Large intestine (tissue), 3 donors: Measurements from ENCODE around the gene ZNF710. TPM values are rescaled to one million over a fixed set of nuclear protein-coding genes. Genes with fewer than 3 reads are reported as not detected.

Source experiments
- DNase-seq, 2 donors: peaks; one replicate each; pipeline versions ENCODE4 v3.0.0 to v3.0.0-alpha.2; 2013
- H3K27ac ChIP-seq: one replicate; pipeline ENCODE4 v1.5.1; 2013; ENCODE audit warnings: low read length
- H3K27me3 ChIP-seq: 2 replicates; pipeline ENCODE4 v1.6.1; 2013; ENCODE audit warnings: low read length; ENCODE audit not compliant: control insufficient read depth, insufficient read depth
- H3K36me3 ChIP-seq: 2 replicates; pipeline ENCODE4 v1.6.1; 2013; ENCODE audit warnings: low read length; ENCODE audit not compliant: control insufficient read depth, insufficient read depth
- H3K4me1 ChIP-seq: one replicate; pipeline ENCODE4 v1.6.1; 2013; ENCODE audit warnings: low read length; ENCODE audit not compliant: control insufficient read depth, insufficient read depth
- H3K4me3 ChIP-seq: one replicate; pipeline ENCODE4 v1.5.1; 2013; ENCODE audit warnings: low read length
- H3K9me3 ChIP-seq: one replicate; pipeline ENCODE4 v1.6.1; 2013; ENCODE audit warnings: mild to moderate bottlenecking, low read depth, low read length, moderate library complexity; ENCODE audit not compliant: control insufficient read depth
- WGBS: methylation state at CpG from one replicate; pipeline ENCODE4 v1.1.5; 2013; ENCODE audit warnings: low lambda C conversion rate; ENCODE audit not compliant: insufficient coverage; 5-methylcytosine and 5-hydroxymethylcytosine counted together
- polyA plus RNA-seq: library from polyadenylated mRNA; unstranded; fragments of 120-200 nt; gene quantifications from one replicate; pipeline ENCODE4 v1.2.1, GENCODE V29; 2013

Gene ZNF710
- polyA plus RNA-seq, 1 donor, result 22.6 TPM

- no peaks in the 10 kb centered on the region for H3K4me1 ChIP-seq
- no peaks in the 10 kb centered on the region for H3K9me3 ChIP-seq
- H3K4me3 ChIP-seq, result no peak overlapping the region
- H3K27me3 ChIP-seq, result no peaks in the 10 kb centered on the region
- DNase-seq, result no peak
- H3K27ac ChIP-seq, result no peak overlapping the region
- 75% methylated on average over 2 of the region's 4 CpGs for whole genome bisulfite sequencing
- no peaks in the 10 kb centered on the region for H3K36me3 ChIP-seq
Measured at GRCh38 chr15:89991312-89991711, 9.8 kb upstream of the ZNF710 start.

GRCh38 chr15:89993349-89993748 is 7.8 kb upstream of the ZNF710 start:
- DNase-seq, result no peak
- Histone ChIP-seq H3K27ac (no peak overlapping the region), H3K27me3 (no peaks in the 10 kb centered on the region), H3K9me3 (no peaks in the 10 kb centered on the region), H3K4me1 (peaks cover 6% of the 10 kb centered on the region), H3K4me3 (no peak overlapping the region), H3K36me3 (no peaks in the 10 kb centered on the region)
- no CpG with 5 or more reads among the region's 1 CpG for WGBS

- H3K4me1 ChIP-seq, result peaks cover 23% of the 10 kb centered on the region
- no peaks in the 10 kb centered on the region for H3K36me3 ChIP-seq
- no peak overlapping the region for H3K4me3 ChIP-seq
- no peaks in the 10 kb centered on the region for H3K9me3 ChIP-seq
- H3K27ac ChIP-seq, result no peak overlapping the region
- no peak for DNase-seq
- WGBS, result no CpG with 5 or more reads among the region's 4 CpGs
- H3K27me3 ChIP-seq, result no peaks in the 10 kb centered on the region
Measured at GRCh38 chr15:89997079-89997478, 4.0 kb upstream of the ZNF710 start.

DNA sequence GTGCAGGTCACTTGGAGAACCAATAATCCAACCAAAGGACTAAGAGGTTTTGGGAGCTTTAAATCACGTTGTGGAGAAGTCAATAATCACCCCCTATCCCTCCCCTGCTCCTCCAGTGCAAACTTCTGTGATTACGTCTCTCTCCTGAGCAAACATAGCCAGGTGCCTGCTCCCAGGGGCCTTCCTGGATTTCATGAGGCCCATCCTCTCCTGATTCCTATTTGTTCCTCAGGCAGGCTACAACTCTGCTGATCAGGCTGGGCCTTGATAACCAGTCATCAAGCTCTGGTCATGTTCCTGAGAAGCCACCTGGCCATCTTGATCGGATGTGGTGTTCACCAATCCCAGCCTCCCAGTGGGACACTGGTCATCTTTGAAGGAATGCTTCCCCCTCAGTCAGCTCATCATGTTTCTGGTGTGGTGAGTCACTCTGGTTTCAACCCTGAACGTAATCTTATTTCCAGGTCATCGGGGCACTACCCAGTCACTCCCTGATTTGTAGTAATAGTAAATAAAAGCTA is 2.9 kb upstream of the ZNF710 start:
- Histone ChIP-seq H3K36me3 (no peaks in the 10 kb centered on the region), H3K27me3 (no peaks in the 10 kb centered on the region), H3K4me1 (peaks cover 24% of the 10 kb centered on the region), H3K27ac (peak overlapping the region; percentile 63), H3K4me3 (no peak overlapping the region), H3K9me3 (no peaks in the 10 kb centered on the region)
- WGBS, result no CpG with 5 or more reads among the region's 5 CpGs
- peak in 1 of 2 donors; percentile 74 for DNase-seq

DNA sequence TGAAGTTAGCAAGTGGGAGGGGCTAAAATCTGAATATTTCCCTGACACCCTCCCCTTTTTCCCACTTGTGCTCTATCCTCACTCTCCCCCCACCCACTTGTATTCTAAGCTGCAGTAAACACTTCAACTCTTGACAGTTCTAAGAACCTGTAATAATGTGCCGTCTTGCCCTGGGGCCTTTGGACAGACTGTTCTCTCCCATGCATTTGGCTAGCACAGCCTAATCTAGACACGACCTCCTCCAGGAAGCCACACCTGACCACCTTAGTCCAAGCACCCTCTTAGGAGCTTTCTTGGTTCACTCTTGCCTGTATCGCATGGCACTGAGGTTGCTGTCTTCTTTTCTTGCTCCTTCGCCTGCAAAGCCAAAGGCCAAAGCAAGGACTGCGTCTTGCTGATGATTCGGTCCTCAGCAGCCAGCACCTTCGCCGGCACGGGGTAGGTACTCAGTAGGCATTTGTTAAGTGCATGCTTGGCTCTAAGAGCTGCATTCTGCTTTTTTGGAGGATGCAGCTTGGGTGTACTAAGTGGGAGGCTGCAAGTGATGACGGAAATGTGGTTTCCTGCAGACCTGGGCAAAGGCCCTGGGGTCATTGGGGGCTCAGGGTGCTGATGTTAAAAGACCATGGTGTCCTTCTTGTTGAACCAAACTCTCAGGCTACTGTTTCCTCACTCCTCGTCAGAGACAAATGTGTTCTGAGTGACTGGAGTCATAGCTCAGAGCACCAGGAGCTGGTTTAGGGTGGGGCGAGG is 2.0 kb upstream of the ZNF710 start:
- no peaks in the 10 kb centered on the region for H3K27me3 ChIP-seq
- H3K27ac ChIP-seq, result peak overlapping the region; percentile 63
- H3K9me3 ChIP-seq, result no peaks in the 10 kb centered on the region
- DNase-seq, result no peak
- no CpG with 5 or more reads among the region's 12 CpGs for WGBS
- H3K4me1 ChIP-seq, result peaks cover 33% of the 10 kb centered on the region
- no peak overlapping the region for H3K4me3 ChIP-seq
- no peaks in the 10 kb centered on the region for H3K36me3 ChIP-seq

- Histone ChIP-seq H3K4me1 (peaks cover 39% of the 10 kb centered on the region), H3K27me3 (no peaks in the 10 kb centered on the region), H3K27ac (peak overlapping the region; percentile 90), H3K4me3 (peak overlapping the region; percentile 71), H3K36me3 (peaks cover 3% of the 10 kb centered on the region), H3K9me3 (no peaks in the 10 kb centered on the region)
- peak in 1 of 2 donors; percentile 69 for DNase-seq
- no CpG with 5 or more reads among the region's 14 CpGs for WGBS
Measured at GRCh38 chr15:89999676-90000185, 1.4 kb upstream of the ZNF710 start.

GRCh38 chr15:90000186-90001001 is 730 bp upstream of the ZNF710 start:
- H3K27ac ChIP-seq, result peak overlapping the region; percentile 90
- peak overlapping the region; percentile 71 for H3K4me3 ChIP-seq
- H3K4me1 ChIP-seq, result peaks cover 43% of the 10 kb centered on the region
- H3K9me3 ChIP-seq, result no peaks in the 10 kb centered on the region
- peaks cover 3% of the 10 kb centered on the region for H3K36me3 ChIP-seq
- H3K27me3 ChIP-seq, result no peaks in the 10 kb centered on the region
- WGBS, result no CpG with 5 or more reads among the region's 63 CpGs
- DNase-seq, result peak in 1 of 2 donors; percentile 68

DNA sequence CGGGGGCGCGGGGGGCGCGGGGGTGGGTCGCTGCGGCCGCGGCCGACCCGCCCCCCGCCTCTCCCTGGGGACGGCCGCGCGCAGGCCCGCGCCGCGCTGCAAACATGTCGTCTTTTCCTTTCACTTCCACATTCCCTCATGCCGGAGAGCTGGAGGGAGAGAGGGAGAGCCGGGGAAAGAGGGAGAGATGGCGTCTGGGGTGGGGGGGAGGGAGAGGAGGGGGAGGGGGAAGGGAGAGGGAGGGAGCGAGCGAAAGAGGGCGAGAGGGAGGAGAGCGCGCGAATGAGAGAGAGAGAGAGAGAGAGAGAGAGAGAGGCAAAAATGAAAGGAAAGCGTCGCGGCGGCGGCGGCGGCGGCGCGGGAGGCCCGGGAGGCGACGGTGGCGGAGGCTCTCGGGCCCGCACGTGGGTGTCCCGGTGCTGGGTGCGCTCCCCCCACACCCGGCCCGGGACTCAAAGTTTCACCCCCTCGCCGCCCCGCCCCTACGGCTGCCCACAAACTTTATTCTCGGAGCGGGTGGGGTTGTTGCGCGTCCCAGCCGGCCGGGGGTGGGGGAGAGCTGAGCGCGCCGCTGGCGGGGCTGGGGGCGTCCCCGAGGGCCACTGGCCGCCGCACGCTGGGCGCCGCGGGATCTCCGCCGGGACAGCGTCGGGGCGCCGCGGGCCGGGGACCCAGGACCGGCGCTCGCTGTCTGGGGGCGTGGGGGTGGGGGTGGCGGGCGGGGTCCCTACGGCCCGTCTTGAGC is 731 bp downstream of the ZNF710 start:
- Histone ChIP-seq H3K9me3 (no peaks in the 10 kb centered on the region), H3K27me3 (no peaks in the 10 kb centered on the region), H3K4me3 (peak overlapping the region; percentile 79), H3K27ac (peak overlapping the region; percentile 87), H3K4me1 (peaks cover 46% of the 10 kb centered on the region), H3K36me3 (peaks cover 3% of the 10 kb centered on the region)
- WGBS, result 7% methylated on average over 3 of the region's 89 CpGs
- DNase-seq, result peak in 1 of 2 donors; percentile 71

DNA sequence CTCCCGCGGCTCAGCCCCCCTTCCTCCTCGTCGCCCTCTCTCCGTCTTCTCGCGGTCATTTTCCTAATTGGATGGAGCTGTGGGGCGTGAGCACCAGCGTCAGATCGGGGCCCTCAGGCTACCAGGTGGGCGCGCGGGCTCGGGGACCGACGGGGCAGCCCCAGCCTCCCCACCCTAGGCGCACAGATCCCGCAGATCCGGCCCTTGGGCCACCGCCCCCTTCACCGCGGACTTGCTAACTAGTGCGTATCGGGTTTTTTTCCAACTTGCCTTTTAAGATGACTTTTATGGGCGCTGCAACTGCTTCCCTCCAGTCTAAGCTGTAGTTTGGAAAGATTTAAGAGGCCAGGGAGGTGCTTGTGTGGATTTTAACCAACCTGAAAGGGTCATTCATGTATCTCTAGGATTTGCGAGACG is 1.3 kb downstream of the ZNF710 start:
- WGBS, result no CpG with 5 or more reads among the region's 27 CpGs
- H3K36me3 ChIP-seq, result peaks cover 3% of the 10 kb centered on the region
- no peaks in the 10 kb centered on the region for H3K27me3 ChIP-seq
- peak overlapping the region; percentile 87 for H3K27ac ChIP-seq
- DNase-seq, result peak in 1 of 2 donors; percentile 66
- peak overlapping the region; percentile 79 for H3K4me3 ChIP-seq
- H3K9me3 ChIP-seq, result no peaks in the 10 kb centered on the region
- peaks cover 46% of the 10 kb centered on the region for H3K4me1 ChIP-seq

DNA sequence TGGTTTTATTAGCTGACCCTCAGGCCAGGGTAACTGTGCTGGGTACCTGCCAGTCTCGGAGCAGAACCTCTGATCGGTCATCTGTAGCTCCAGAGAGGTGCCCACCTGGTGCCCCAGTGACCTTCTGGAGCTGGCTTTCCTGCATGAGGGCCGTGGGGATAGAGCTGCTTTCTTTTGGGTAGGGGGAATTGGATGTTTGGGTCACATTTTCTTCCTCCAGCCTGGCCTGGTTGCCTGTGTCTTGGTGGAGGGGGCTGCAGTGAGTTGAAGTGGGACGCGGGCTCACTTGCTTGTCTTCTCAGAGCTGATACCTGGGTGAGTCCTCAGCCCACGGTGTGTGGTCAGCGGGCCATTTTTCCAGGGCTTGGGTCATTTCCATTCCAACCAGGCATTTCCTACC is 2.6 kb downstream of the ZNF710 start:
- H3K27ac ChIP-seq, result peak overlapping the region; percentile 87
- no CpG with 5 or more reads among the region's 7 CpGs for WGBS

More for the DNA sequence above, 2.6 kb downstream of the ZNF710 start:
- no peak for DNase-seq
- no peaks in the 10 kb centered on the region for H3K9me3 ChIP-seq
- peaks cover 37% of the 10 kb centered on the region for H3K4me1 ChIP-seq
- H3K36me3 ChIP-seq, result peaks cover 3% of the 10 kb centered on the region
- no peaks in the 10 kb centered on the region for H3K27me3 ChIP-seq
- peak overlapping the region; percentile 79 for H3K4me3 ChIP-seq
